Ishikawa (cell line): ENCODE results near the gene B3GLCT.

ENCODE experiments used
- CEBPB ChIP-seq: IDR thresholded peaks from 2 replicates; pipeline ENCODE4 v1.6.1; 2012
- CREB1 ChIP-seq: IDR thresholded peaks from 2 replicates; pipeline ENCODE4 v1.6.1; 2012; ENCODE audit warnings: low read depth
- EGR1 ChIP-seq: IDR thresholded peaks from 2 replicates; pipeline ENCODE4 v1.6.1; 2012
- EP300 ChIP-seq: IDR thresholded peaks from 2 replicates; pipeline ENCODE4 v1.6.1; 2012; ENCODE audit warnings: borderline replicate concordance
- FOXM1 ChIP-seq: IDR thresholded peaks from 2 replicates; pipeline ENCODE4 v1.6.1; 2012; ENCODE audit warnings: low read depth, borderline replicate concordance
- MAX ChIP-seq: IDR thresholded peaks from 2 replicates; pipeline ENCODE4 v1.6.1; 2012
- NFIC ChIP-seq: IDR thresholded peaks from 2 replicates; pipeline ENCODE4 v1.6.1; 2012
- RAD21 ChIP-seq: IDR thresholded peaks from 2 replicates; pipeline ENCODE4 v1.6.1; 2012; ENCODE audit warnings: low read depth
- TAF1 ChIP-seq: IDR thresholded peaks from 2 replicates; pipeline ENCODE4 v1.6.1; 2012; ENCODE audit warnings: low read depth, mild to moderate bottlenecking
- TCF12 ChIP-seq: IDR thresholded peaks from 2 replicates; pipeline ENCODE4 v1.6.1; 2012; ENCODE audit warnings: low read depth
- TEAD4 ChIP-seq: IDR thresholded peaks from 2 replicates; pipeline ENCODE4 v1.6.1; 2012
- USF1 ChIP-seq: IDR thresholded peaks from 2 replicates; pipeline ENCODE4 v1.6.1; 2012
- YY1 ChIP-seq: IDR thresholded peaks from 2 replicates; pipeline ENCODE4 v1.6.1; 2012; ENCODE audit warnings: low read depth
- ZBTB7A ChIP-seq: IDR thresholded peaks from 2 replicates; pipeline ENCODE4 v1.6.1; 2012; ENCODE audit warnings: low read depth
- TF ChIP-seq, protein P1 (sequence below): IDR thresholded peaks from 2 replicates; pipeline ENCODE4 v1.6.1; 2012; ENCODE audit warnings: low read depth, mild to moderate bottlenecking

The B3GLCT gene

DNA sequence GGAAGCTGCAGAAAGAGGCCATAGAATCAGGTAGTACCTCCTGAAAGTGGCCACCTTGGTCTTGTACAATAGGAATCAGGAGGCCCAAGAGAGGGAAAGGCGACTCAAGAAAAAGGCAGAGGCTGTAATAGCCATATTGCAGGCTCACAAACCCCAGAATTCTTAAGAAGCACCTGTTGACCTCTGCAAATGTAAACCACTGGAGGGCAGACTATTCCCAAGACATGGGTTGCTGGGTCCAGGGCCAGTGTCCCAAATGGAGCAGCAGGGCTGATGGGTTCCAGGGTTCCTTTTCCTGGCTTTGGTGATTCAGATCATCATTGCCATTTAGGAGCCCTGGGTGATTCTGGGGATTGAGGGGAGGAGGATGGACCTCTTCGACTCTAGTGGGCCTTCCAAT is 167.6 kb downstream of the B3GLCT start:
- TF ChIP-seq TAF1: no peak
- peak; percentile 23; the same call in 1 of the 2 replicates for TF ChIP-seq RAD21

GRCh38 chr13:31369213-31369612 is 169.4 kb downstream of the B3GLCT start:
- TF ChIP-seq FOXM1 (no peak), EGR1 (no peak), YY1 (no peak), CREB1 (no peak), USF1 (no peak), EP300 (no peak), ZBTB7A (no peak), TAF1 (no peak), NFIC (no peak)
- TF ChIP-seq, protein P1, sequence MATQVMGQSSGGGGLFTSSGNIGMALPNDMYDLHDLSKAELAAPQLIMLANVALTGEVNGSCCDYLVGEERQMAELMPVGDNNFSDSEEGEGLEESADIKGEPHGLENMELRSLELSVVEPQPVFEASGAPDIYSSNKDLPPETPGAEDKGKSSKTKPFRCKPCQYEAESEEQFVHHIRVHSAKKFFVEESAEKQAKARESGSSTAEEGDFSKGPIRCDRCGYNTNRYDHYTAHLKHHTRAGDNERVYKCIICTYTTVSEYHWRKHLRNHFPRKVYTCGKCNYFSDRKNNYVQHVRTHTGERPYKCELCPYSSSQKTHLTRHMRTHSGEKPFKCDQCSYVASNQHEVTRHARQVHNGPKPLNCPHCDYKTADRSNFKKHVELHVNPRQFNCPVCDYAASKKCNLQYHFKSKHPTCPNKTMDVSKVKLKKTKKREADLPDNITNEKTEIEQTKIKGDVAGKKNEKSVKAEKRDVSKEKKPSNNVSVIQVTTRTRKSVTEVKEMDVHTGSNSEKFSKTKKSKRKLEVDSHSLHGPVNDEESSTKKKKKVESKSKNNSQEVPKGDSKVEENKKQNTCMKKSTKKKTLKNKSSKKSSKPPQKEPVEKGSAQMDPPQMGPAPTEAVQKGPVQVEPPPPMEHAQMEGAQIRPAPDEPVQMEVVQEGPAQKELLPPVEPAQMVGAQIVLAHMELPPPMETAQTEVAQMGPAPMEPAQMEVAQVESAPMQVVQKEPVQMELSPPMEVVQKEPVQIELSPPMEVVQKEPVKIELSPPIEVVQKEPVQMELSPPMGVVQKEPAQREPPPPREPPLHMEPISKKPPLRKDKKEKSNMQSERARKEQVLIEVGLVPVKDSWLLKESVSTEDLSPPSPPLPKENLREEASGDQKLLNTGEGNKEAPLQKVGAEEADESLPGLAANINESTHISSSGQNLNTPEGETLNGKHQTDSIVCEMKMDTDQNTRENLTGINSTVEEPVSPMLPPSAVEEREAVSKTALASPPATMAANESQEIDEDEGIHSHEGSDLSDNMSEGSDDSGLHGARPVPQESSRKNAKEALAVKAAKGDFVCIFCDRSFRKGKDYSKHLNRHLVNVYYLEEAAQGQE: no peak

GRCh38 chr13:31372454-31372853 is 172.7 kb downstream of the B3GLCT start:
- TF ChIP-seq YY1: no peak
- TF ChIP-seq RAD21: no peak
- no peak for TF ChIP-seq FOXM1
- no peak for TF ChIP-seq EP300
- no peak for TF ChIP-seq USF1
- TF ChIP-seq, protein P1: no peak
- no peak for TF ChIP-seq MAX
- TF ChIP-seq NFIC: no peak
- TF ChIP-seq TEAD4: no peak
- TF ChIP-seq TAF1: no peak
- TF ChIP-seq ZBTB7A: no peak
- no peak for TF ChIP-seq CREB1
- TF ChIP-seq CEBPB: no peak
- no peak for TF ChIP-seq EGR1
- TF ChIP-seq TCF12: no peak

GRCh38 chr13:31374682-31375081 is 174.9 kb downstream of the B3GLCT start:
- TF ChIP-seq, protein P1: no peak
- no peak for TF ChIP-seq TAF1
- TF ChIP-seq ZBTB7A: no peak
- no peak for TF ChIP-seq NFIC
- no peak for TF ChIP-seq USF1
- no peak for TF ChIP-seq TCF12

DNA sequence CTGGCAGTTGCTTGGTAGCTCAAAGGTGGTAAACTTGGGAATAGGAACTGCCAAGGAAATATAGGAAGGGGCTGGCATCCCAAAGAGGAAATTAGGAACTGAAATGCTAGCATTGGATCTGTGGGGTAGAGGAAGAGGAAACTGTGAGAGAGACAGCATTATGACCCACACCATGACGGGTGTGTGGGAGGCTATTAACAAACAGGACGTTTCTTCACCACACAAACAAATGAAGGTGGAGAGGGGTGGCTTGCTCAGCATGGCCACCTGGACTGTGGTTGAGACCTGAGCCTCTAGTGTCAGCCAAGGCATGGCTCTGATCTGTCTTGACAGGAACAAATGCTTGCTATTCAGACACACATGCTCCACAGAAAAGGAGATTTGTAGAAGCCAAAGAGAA is 178.2 kb downstream of the B3GLCT start:
- TF ChIP-seq RAD21: no peak
- no peak for TF ChIP-seq TCF12
- TF ChIP-seq USF1: no peak
- no peak for TF ChIP-seq TAF1
